ENCODE measurements around the gene TRIM75.

- TF ChIP-seq CTCF (IDR thresholded peaks at IDR 0.05): no peak
- TF ChIP-seq POLR2A (IDR thresholded peaks at IDR 0.05): no peak
Observed at GRCh38 chr4:165011403-165011802, 42.3 kb upstream of the TRIM75 start.
